HUES6 (cell line): Measurements from ENCODE around the gene NSG2.
A peak's percentile ranks its signal among the peaks of the same experiment; 100 is the strongest.
"Not testable (repeated sequence)": the region's sequence is repeated elsewhere in the genome, so short reads cannot be mapped to it uniquely, and the experiment has no call there.

Experiments used
- H3K27ac ChIP-seq: 2 replicates; pipeline ENCODE4 v1.7.0; 2013; ENCODE audit warnings: low read depth, mild to moderate bottlenecking, low read length, inconsistent platforms
- H3K27me3 ChIP-seq: 2 replicates; pipeline ENCODE4 v1.6.1; 2013; ENCODE audit warnings: low read length; ENCODE audit not compliant: control insufficient read depth, insufficient read depth
- H3K36me3 ChIP-seq: 2 replicates; pipeline ENCODE4 v1.6.1; 2013; ENCODE audit warnings: low read length; ENCODE audit not compliant: control insufficient read depth, insufficient read depth
- H3K4me1 ChIP-seq: 2 replicates; pipeline ENCODE4 v1.6.1; 2013; ENCODE audit warnings: low read length; ENCODE audit not compliant: control insufficient read depth, insufficient read depth
- H3K4me3 ChIP-seq: 2 replicates; pipeline ENCODE4 v1.5.1; 2013; ENCODE audit warnings: low read depth, low read length
- H3K9ac ChIP-seq: one replicate; pipeline ENCODE4 v1.6.1; 2013; ENCODE audit warnings: mild to moderate bottlenecking, low read length
- H3K9me3 ChIP-seq: 2 replicates; pipeline ENCODE4 v1.6.1; 2013; ENCODE audit warnings: low read depth, low read length; ENCODE audit not compliant: control insufficient read depth, insufficient read depth

NSG2 gene

DNA sequence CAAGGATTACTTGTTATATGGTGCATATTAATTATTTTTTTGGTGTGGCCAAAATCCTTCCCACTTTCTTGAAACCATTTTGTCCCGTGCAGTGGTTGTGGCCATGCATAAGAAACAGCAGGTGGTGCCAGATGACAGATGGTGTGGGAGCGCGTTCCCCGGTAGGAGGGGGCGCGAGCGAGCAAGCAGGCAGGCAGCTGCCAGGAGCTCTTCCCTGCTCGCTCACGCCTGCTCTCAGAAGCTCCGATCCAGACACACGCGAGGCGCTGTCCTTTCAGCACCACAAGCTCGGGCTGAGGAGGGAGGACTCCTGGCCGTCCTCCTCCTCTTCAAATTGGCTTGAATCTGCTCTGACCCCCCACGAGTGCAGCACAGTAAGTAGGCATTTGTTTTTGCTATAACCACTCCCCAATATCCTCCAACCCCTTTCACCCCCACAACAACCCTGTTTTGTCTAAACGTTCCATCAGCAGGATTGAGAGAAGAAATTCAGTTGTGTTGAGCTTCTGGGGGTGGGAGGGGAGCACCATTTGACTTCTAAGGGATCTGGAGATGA, at the start of gene NSG2:
TSS of gene NSG2 (plus strand) at position 237 of the 556 bp plus-strand sequence. CDS start 1,050 bp downstream, outside the sequence.
- Histone ChIP-seq H3K27ac (no peak within 1 kb of the TSS), H3K36me3 (no peaks in the 10 kb centered on the region), H3K4me3 (no peak within 1 kb of the TSS), H3K27me3 (peaks cover 3% of the 10 kb centered on the region; the same call in 1 of the 2 replicates), H3K9ac (no peak within 1 kb of the TSS), H3K9me3 (no peaks in the 10 kb centered on the region), H3K4me1 (no peaks in the 10 kb centered on the region)

DNA sequence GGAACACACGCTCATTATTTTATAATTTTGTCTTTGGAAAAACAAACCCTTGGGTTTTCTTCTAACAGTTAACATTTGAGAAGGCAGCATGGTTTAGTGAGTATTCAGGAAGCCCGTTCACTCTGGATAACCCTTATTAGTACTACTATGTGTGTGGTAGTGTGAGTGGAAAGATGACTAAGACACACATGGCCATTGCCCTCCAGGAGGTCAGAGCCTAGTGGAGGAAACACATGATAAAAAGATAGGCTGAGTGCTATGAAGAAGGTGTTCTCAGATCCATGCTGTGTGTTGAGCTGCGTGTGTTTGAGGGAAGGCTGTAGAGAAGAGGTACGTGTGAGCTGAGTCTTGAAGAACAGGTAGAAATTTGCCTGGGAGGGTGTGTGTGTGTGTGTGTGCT, 48.2 kb upstream of the NSG2 start:
- Histone ChIP-seq H3K36me3 (no peaks in the 10 kb centered on the region), H3K9me3 (no peaks in the 10 kb centered on the region), H3K4me3 (no peak overlapping the region), H3K9ac (no peak overlapping the region), H3K27ac (no peak overlapping the region), H3K27me3 (no peaks in the 10 kb centered on the region), H3K4me1 (no peaks in the 10 kb centered on the region)

DNA sequence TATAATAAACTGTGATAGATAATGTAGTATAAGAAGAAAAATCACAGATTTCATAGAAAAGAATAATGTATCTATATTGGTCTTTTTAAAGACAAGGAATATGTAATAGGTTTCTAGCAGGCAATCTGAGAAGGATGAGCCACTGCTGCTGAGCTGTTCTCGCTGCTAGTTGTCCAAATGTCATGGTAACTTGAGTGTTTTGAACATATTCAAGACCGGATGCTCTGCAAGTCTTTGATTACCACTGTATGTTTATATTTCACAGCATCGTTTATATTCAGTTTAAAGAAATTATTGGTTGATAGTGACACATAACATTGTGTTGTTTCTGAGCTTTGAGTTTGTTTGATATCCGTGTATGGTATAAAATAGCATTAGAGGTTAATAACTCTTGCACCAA, 47.0 kb upstream of the NSG2 start:
- H3K9me3 ChIP-seq, result no peaks in the 10 kb centered on the region
- no peaks in the 10 kb centered on the region for H3K27me3 ChIP-seq
- H3K36me3 ChIP-seq, result no peaks in the 10 kb centered on the region
- no peaks in the 10 kb centered on the region for H3K4me1 ChIP-seq
- H3K9ac ChIP-seq, result no peak overlapping the region
- no peak overlapping the region for H3K27ac ChIP-seq
- no peak overlapping the region for H3K4me3 ChIP-seq

DNA sequence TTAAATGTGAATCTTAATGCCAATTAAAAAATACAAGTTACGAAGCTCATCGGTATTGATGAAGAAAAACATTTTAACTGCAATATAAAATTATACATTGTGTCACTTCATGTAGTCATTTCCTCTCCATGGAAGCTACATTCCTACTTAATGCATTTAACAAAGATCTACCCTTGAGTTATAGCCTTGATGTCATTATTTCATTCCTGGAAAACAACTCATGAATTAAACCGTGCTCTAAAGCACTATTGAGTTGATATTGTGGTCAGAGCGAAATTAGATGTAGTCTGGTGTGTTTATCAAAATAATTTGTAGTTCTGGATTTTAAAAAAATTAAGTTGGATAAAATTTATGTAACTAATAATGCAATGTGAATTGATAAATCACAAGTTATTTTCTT, 45.4 kb upstream of the NSG2 start:
- no peak overlapping the region for H3K9ac ChIP-seq
- no peaks in the 10 kb centered on the region for H3K27me3 ChIP-seq
- H3K27ac ChIP-seq, result no peak overlapping the region
- H3K9me3 ChIP-seq, result no peaks in the 10 kb centered on the region
- no peak overlapping the region for H3K4me3 ChIP-seq
- no peaks in the 10 kb centered on the region for H3K4me1 ChIP-seq
- H3K36me3 ChIP-seq, result no peaks in the 10 kb centered on the region

DNA sequence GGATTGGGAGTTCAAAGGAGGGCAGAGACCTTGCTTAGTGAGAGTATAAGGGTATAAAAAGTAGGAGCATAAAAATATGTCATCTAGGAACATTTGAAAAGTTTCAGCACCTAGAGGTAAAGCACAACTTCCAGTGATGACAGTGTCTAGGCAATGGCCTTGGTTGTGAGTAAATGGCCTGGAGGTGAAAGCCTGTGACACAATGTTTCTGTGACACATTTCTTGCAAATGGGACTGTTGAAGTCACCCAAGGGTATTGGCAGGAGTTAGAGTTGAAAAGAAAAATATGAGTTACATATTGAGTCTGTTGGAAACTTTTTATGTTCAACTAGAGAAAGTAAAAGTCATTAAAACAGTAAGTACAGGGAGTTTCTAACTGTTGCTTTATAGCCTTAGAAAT, 41.7 kb upstream of the NSG2 start:
- no peaks in the 10 kb centered on the region for H3K4me1 ChIP-seq
- no peak overlapping the region for H3K27ac ChIP-seq
- no peaks in the 10 kb centered on the region for H3K36me3 ChIP-seq
- H3K4me3 ChIP-seq, result no peak overlapping the region
- no peaks in the 10 kb centered on the region for H3K9me3 ChIP-seq
- H3K9ac ChIP-seq, result no peak overlapping the region
- H3K27me3 ChIP-seq, result peaks cover 3% of the 10 kb centered on the region; the same call in 1 of the 2 replicates

DNA sequence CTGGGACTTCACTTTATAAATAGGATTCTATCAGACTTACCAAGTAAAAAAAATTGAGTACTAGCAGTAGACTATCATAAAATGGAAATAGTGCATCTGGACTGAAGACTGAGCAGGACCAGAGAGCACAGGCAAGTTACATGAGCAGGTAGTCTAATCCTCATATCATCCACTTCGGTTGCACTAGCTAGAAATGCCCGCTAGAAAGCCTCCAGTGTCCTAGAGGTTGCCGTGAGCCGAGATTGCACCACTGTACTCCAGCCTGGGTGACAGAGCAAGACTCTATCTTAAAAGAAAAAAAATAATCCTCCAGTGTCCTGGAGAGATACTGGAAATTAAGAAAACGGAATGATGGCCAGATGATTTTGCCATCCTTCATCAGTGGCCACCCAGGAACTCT, 36.6 kb upstream of the NSG2 start:
- no peak overlapping the region for H3K9ac ChIP-seq
- H3K4me1 ChIP-seq, result no peaks in the 10 kb centered on the region
- no peaks in the 10 kb centered on the region for H3K9me3 ChIP-seq
- peaks cover 3% of the 10 kb centered on the region; the same call in 1 of the 2 replicates for H3K27me3 ChIP-seq
- H3K4me3 ChIP-seq, result no peak overlapping the region
- no peaks in the 10 kb centered on the region for H3K36me3 ChIP-seq
- H3K27ac ChIP-seq, result no peak overlapping the region

DNA sequence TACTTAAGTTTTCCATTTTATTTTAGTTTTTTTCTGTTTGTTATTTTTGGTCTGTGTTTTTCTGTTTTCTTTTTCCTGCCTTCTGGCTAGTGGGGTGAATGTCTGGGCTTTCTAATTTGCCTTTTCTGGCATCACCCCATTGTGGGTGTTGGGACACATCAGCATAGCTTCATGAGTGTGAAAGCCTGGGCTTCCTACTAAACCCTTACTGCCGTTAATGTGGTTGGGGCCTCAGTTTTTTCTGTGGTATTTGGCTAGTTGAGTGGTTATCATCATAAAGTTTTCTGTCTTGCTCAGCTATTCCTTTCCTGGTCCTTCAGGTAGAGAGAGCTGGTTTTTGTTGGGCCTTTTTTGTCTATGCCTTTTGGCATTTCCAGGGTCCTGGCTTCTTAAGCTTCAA, 35.1 kb upstream of the NSG2 start:
- Histone ChIP-seq H3K4me1 (no peaks in the 10 kb centered on the region), H3K27ac (no peak overlapping the region), H3K4me3 (no peak overlapping the region), H3K27me3 (peaks cover 3% of the 10 kb centered on the region; the same call in 1 of the 2 replicates), H3K36me3 (no peaks in the 10 kb centered on the region), H3K9ac (no peak overlapping the region), H3K9me3 (no peaks in the 10 kb centered on the region)

DNA sequence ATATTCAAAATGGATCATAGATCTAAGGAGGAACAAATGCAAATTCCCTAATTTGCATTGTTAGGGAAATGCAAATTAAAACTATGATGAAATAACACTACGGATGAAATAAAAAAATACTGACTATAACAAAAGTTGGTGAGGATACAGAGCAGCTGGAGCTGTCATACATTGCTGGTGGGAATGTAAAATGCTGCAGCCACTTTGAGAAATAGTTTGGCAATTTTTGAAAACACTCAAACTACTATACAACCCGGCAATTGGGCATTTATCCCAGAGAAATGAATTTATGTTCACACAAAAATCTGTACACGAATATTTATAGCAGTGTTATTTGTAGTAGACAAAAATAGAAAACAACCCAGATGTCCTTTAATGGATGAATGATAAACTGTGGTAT, 34.1 kb upstream of the NSG2 start:
- Histone ChIP-seq H3K9ac (no peak overlapping the region), H3K4me3 (no peak overlapping the region), H3K27me3 (peaks cover 3% of the 10 kb centered on the region; the same call in 1 of the 2 replicates), H3K36me3 (no peaks in the 10 kb centered on the region), H3K9me3 (no peaks in the 10 kb centered on the region), H3K27ac (no peak overlapping the region), H3K4me1 (no peaks in the 10 kb centered on the region)

DNA sequence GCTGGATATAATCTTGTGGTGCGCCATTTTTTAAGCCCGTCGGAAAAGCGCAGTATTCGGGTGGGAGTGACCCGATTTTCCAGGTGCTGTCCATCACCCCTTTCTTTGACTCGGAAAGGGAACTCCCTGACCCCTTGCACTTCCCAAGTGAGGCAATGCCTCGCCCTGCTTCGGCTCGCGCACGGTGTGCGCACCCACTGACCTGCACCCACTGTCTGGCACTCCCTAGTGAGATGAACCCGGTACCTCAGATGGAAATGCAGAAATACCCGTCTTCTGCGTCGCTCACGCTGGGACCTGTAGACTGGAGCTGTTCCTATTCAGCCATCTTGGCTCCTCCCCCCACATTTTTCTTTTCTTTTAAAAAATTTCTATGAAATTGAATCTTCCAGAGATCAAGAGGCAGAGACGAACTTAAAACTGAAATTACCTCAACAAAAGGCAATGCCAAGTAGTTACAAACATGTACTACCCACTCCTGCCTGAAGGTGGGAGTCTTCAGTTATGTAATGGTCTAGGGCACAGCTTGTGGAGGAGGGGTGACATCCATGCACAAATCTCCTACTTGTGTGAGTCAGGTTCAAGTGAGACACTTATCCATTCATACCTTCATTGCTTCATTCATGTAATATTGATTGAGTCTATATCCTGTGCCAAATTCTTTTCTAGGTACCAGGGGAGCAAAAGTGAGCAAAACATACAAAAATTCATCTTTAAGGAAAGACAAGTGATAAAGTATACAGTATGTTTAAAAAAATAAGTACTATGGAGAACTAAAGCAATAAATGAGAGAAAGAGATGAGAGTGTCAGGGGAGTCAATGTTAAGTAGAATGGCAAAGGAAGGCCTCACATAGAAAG, 25.2 kb upstream of the NSG2 start:
- H3K36me3 ChIP-seq, H3K9me3 ChIP-seq, H3K4me1 ChIP-seq, H3K27me3 ChIP-seq, H3K27ac ChIP-seq: not testable (repeated sequence)
- H3K9ac ChIP-seq, result peak overlapping the region; percentile 46
- H3K4me3 ChIP-seq, result peak overlapping the region; percentile 57

DNA sequence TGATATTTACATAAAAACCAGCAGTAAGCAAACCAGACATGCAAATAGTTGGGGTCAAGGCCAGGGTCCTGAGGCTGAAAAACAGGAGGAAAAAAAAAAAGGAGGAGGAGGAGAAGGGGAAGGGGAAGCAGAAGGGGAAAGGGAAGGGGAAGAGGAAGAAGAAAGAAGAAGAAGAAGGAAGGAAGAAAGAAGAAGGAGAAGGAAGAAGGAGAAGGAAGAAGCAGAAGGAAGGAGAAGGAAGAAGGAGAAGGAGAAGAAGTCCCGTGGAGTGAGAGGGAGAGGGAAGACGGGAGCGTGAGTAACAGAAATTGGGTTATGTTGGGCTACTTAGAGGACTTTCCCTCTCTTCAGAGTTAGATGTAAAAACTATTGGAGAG, 24.6 kb upstream of the NSG2 start:
- no peaks in the 10 kb centered on the region for H3K36me3 ChIP-seq
- H3K4me3 ChIP-seq, result no peak overlapping the region
- H3K9me3 ChIP-seq, result no peaks in the 10 kb centered on the region
- no peak overlapping the region for H3K9ac ChIP-seq
- H3K27ac ChIP-seq, result no peak overlapping the region
- no peaks in the 10 kb centered on the region for H3K4me1 ChIP-seq
- no peaks in the 10 kb centered on the region for H3K27me3 ChIP-seq

DNA sequence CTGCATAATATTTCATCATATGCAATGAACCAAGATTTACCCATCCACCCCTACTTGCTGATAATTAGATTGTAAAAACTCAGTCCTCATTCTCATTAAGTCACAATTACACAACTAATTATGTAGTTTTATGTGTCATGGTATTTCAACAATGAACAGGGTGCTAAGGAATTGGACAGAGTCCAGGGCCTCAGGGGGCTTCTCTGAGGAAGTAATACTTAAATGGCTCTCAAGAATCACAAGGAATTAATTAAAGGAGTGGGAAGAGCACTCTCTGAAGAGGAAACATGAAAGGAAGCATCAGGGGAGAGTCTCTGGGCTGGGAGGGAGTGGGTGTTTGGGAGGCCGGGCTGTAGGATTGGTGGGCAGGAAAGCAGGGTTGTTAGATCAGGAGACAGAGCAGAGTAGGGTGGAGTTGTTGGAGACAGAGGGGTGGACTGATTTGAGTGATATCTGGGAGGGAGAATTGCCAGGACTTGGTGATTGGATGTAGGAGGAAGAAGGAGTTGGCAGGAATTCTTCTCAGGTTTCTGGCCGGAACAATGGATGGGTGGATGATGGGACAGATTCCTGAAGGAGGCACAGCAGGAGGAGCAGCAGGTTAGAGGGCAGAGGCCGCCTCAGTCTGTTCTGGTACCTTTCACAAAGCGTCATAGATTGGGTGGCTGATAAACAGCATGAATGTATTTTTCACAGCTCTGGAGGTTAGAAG, 23.0 kb upstream of the NSG2 start:
- Histone ChIP-seq H3K9me3 (no peaks in the 10 kb centered on the region), H3K4me1 (no peaks in the 10 kb centered on the region), H3K9ac (no peak overlapping the region), H3K27ac (no peak overlapping the region), H3K4me3 (no peak overlapping the region), H3K27me3 (no peaks in the 10 kb centered on the region), H3K36me3 (no peaks in the 10 kb centered on the region)
